GM12878 (cell line): ENCODE measurements around the gene CDX1. TPM values are rescaled to one million over a fixed set of nuclear protein-coding genes. Genes with fewer than 3 reads are reported as not detected.

Source experiments
- ATAC-seq: fragments of 200-7000 bp; cut with Tn5 transposase; 3 replicates; pipeline ENCODE4 v1.9.1; 2020; ENCODE audit warnings: mild to moderate bottlenecking, moderate library complexity
- BruUV-seq: library from RNA; stranded (reverse); fragments of 400-500 nt; replicated peaks from 2 replicates; lab custom pipeline; 2021; lab: Mats Ljungman, UMichigan
- CTCF ChIA-PET: fragments of 300-600 bp; sonication (Branson Sonifier 250); formaldehyde crosslinking; extraction: SDS; loops from one replicate; lab custom pipeline; 2021; ENCODE audit warnings: inconsistent platforms; lab: Yijun Ruan, JAX
- POLR2A ChIA-PET: fragments of 350-600 bp; formaldehyde crosslinking; extraction: SDS; loops from one replicate; lab custom pipeline; 2021; ENCODE audit warnings: inconsistent platforms; lab: Charles Lee
- RAD21 ChIA-PET: fragments of 300-600 bp; sonication (Branson Sonifier 250); formaldehyde crosslinking; loops from one replicate; lab custom pipeline; 2023; ENCODE audit warnings: antibody characterized with exemption; ENCODE audit not compliant: unreplicated experiment; lab: Charles Lee
- SMC1A ChIA-PET: fragments of 300-600 bp; sonication (Branson Sonifier 250); formaldehyde crosslinking; loops from one replicate; lab custom pipeline; 2023; ENCODE audit not compliant: unreplicated experiment, uncharacterized antibody; lab: Charles Lee
- DNase-seq: peaks from one replicate; pipeline ENCODE4 v3.0.0-alpha.2; 2011; ENCODE audit warnings: low read depth, low spot score
- FAIRE-seq: peaks from 3 replicates; lab custom pipeline; 2011; peaks lifted over from hg19 to GRCh38; lab: Jason Lieb, UNC
- H2AFZ ChIP-seq: 2 replicates; pipeline ENCODE4 v1.6.0; 2011; ENCODE audit warnings: low read depth, low read length, control low read depth; ENCODE audit not compliant: control insufficient read depth
- H3K27ac ChIP-seq: 2 replicates; pipeline ENCODE4 v1.5.1; 2011; ENCODE audit warnings: control low read depth; ENCODE audit not compliant: control insufficient read depth, insufficient read depth
- H3K27me3 ChIP-seq, 2 experiments: replicated peaks in 1 of 2; 2 replicates each; pipeline versions ENCODE4 v1.6.0 to v1.6.1; 2011; ENCODE audit warnings: low read length in 1 of 2; ENCODE audit not compliant: control insufficient read depth in 2 of 2, insufficient read depth in 2 of 2
- H3K36me3 ChIP-seq, 2 experiments: 2 replicates each; pipeline ENCODE4 v1.5.1; 2011; ENCODE audit warnings: low read length in 1 of 2; ENCODE audit not compliant: control insufficient read depth in 2 of 2, insufficient read depth in 2 of 2
- H3K4me1 ChIP-seq: 2 replicates; pipeline ENCODE4 v1.6.1; 2011; ENCODE audit warnings: mild to moderate bottlenecking, low read length, moderate library complexity, mixed read lengths; ENCODE audit not compliant: control insufficient read depth, insufficient read depth
- H3K4me2 ChIP-seq: 2 replicates; pipeline ENCODE4 v1.6.0; 2011; ENCODE audit warnings: control low read depth; ENCODE audit not compliant: control insufficient read depth, insufficient read depth
- H3K4me3 ChIP-seq: fragments of 200-600 bp; sonication (generic); 2 replicates; pipeline ENCODE4 v1.5.1; 2016
- H3K79me2 ChIP-seq: 2 replicates; pipeline ENCODE4 v1.6.0; 2011; ENCODE audit warnings: low read length; ENCODE audit not compliant: control insufficient read depth, insufficient read depth
- H3K9ac ChIP-seq: 2 replicates; pipeline ENCODE4 v1.8.0; 2011; ENCODE audit warnings: low read length, control low read depth, mixed read lengths; ENCODE audit not compliant: control insufficient read depth, insufficient read depth
- H3K9me3 ChIP-seq: replicated peaks from 3 replicates; pipeline ENCODE4 v1.5.1; 2011; ENCODE audit warnings: mild to moderate bottlenecking, low read length; ENCODE audit not compliant: control insufficient read depth, insufficient read depth
- H4K20me1 ChIP-seq: 2 replicates; pipeline ENCODE4 v1.6.0; 2011; ENCODE audit not compliant: control insufficient read depth, insufficient read depth
- BCL3 ChIP-seq: IDR thresholded peaks from 2 replicates; pipeline ENCODE4 v1.6.1; 2011; ENCODE audit warnings: borderline replicate concordance, low read depth, mild to moderate bottlenecking, moderate library complexity, low read length; ENCODE audit not compliant: insufficient read depth, poor library complexity, severe bottlenecking
- CREB1 ChIP-seq: IDR thresholded peaks from 2 replicates; pipeline ENCODE4 v1.6.1; 2012; ENCODE audit warnings: low read depth, mild to moderate bottlenecking, inconsistent platforms
- CTCF ChIP-seq, 3 experiments: IDR thresholded peaks in 2 of 3; conservative IDR thresholded peaks in 1 of 3; 2 replicates each; pipeline ENCODE4 v1.5.1; 2011; ENCODE audit warnings: low read depth in 3 of 3, low read length in 3 of 3, mild to moderate bottlenecking in 3 of 3, control low read depth in 2 of 3, moderate library complexity in 2 of 3, inconsistent platforms in 1 of 3, mixed read lengths in 1 of 3; ENCODE audit not compliant: control insufficient read depth in 2 of 3, insufficient read depth in 1 of 3; ENCODE audit errors: extremely low read depth in 1 of 3
- EGR1 ChIP-seq, 2 experiments: IDR thresholded peaks; 1 replicate in 1 of 2; 2 replicates in 1 of 2; pipeline ENCODE4 v1.6.1; 2011 to 2012; ENCODE audit warnings: low read depth in 2 of 2, low read length in 2 of 2, borderline replicate concordance in 1 of 2, mild to moderate bottlenecking in 1 of 2, moderate library complexity in 1 of 2
- HDGF ChIP-seq: fragments of 450-650 bp; IDR thresholded peaks from 2 replicates; pipeline ENCODE4 v1.6.1; 2016; ENCODE audit warnings: antibody characterized with exemption
- LARP7 ChIP-seq: fragments of 450-650 bp; IDR thresholded peaks from 2 replicates; pipeline ENCODE4 v1.6.1; 2017; ENCODE audit warnings: mild to moderate bottlenecking
- MTA2 ChIP-seq: fragments of 450-650 bp; IDR thresholded peaks from 2 replicates; pipeline ENCODE4 v1.6.1; 2016; ENCODE audit warnings: low read depth, mild to moderate bottlenecking, moderate library complexity
- RUNX3 ChIP-seq: IDR thresholded peaks from 2 replicates; pipeline ENCODE4 v1.6.1; 2012; ENCODE audit warnings: low read length, inconsistent platforms
- SIX5 ChIP-seq: IDR thresholded peaks from 2 replicates; pipeline ENCODE4 v1.6.1; 2011; ENCODE audit warnings: mild to moderate bottlenecking, low read depth, low read length, moderate library complexity; ENCODE audit not compliant: severe bottlenecking
- SPI1 ChIP-seq: IDR thresholded peaks from 2 replicates; pipeline ENCODE4 v1.6.1; 2011; ENCODE audit warnings: low read depth, mild to moderate bottlenecking, low read length, moderate library complexity, borderline replicate concordance; ENCODE audit not compliant: insufficient read depth
- SUPT20H ChIP-seq: IDR thresholded peaks from 2 replicates; pipeline ENCODE4 v1.6.1; 2011; ENCODE audit warnings: low read depth, mild to moderate bottlenecking, low read length, moderate library complexity, borderline replicate concordance; ENCODE audit not compliant: control insufficient read depth
- SUZ12 ChIP-seq: fragments of 200-600 bp; sonication (generic); IDR thresholded peaks from one replicate; pipeline ENCODE4 v1.6.1; 2018; ENCODE audit warnings: antibody characterized with exemption, mild to moderate bottlenecking; ENCODE audit not compliant: unreplicated experiment
- YY1 ChIP-seq: IDR thresholded peaks from 2 replicates; pipeline ENCODE4 v1.6.1; 2011; ENCODE audit warnings: low read depth, mild to moderate bottlenecking, low read length
- ZBTB4 ChIP-seq: fragments of 450-650 bp; formaldehyde crosslinking; IDR thresholded peaks from 2 replicates; pipeline ENCODE4 v1.4.0; 2022; ENCODE audit warnings: mild to moderate bottlenecking, moderate library complexity
- WGBS: methylation state at CpG from one replicate; pipeline ENCODE4 v1.1.6; 2016; ENCODE audit warnings: low lambda C conversion rate; ENCODE audit not compliant: insufficient replicate concordance, insufficient coverage; ENCODE audit errors: missing lambda C conversion rate; 5-methylcytosine and 5-hydroxymethylcytosine counted together
- in situ Hi-C: fragments of 300-500 bp; cut with MboI; formaldehyde crosslinking; loops from 9 replicates; pipeline ENCODE4 v1.14.3; 2018; ENCODE audit warnings: mixed read lengths
- intact Hi-C: fragments of 100-400 bp; cut with micrococcal nuclease; formaldehyde crosslinking; loops from one replicate; pipeline ENCODE4 v1.14.2; 2022; ENCODE audit not compliant: unreplicated experiment
- polyA plus RNA-seq, 11 experiments: library from polyadenylated mRNA; depleted of rRNA in 4 of 11; unstranded in 6 of 11; stranded (reverse) in 5 of 11; fragments of >200 nt; fragmentation: Nextera tagmentation in 4 of 11; fragmentation: Illumina TruSeq in 1 of 11; extraction: Ambion mirVana in 4 of 11; extraction: Trizol in 1 of 11; gene quantifications; 1 replicate in 1 of 11; 2 replicates in 10 of 11; pipeline versions ENCODE4 v1.2.1 to v1.2.3, GENCODE V29; 2011 to 2016; ENCODE audit warnings: inconsistent platforms in 2 of 11, missing spikeins in 2 of 11, low read depth in 1 of 11
- total RNA-seq, 4 experiments: library from RNA; depleted of rRNA in 3 of 4; stranded (reverse); fragments of >200 nt in 3 of 4; fragmentation: Illumina TruSeq in 1 of 4; extraction: Trizol in 1 of 4; gene quantifications; 2 replicates each; pipeline versions ENCODE4 v1.2.1 to v1.2.3, GENCODE V29; 2013 to 2021

Gene CDX1
- total and polyA plus RNA-seq, 10 of the 15 experiments (the other 5 are each of a cell fraction or from before 2014, with no cell fraction given), result not detected

GRCh38 chr5:150209099-150209635 lies 42.6 kb downstream of the CDX1 start:
- FAIRE-seq (no peak), DNase-seq (no peak), ATAC-seq (peak; percentile 74)
- H2AFZ ChIP-seq, result no peak overlapping the region
- H3K4me3 ChIP-seq, result no peak overlapping the region
- ChIA-PET SMC1A (no interaction called here), RAD21 (no interaction called here), CTCF (interaction anchor here (3.1 to 3.2 kb wide), 2 partner anchors 9 to 47 kb away, joined by 11 to 12 read pairs; no protein-coding TSS in a partner anchor), POLR2A (no interaction called here)
- intact Hi-C loops (no loop called here), in situ Hi-C loops (no loop called here)
- no peaks in the 10 kb centered on the region for H3K4me1 ChIP-seq
- H3K27me3 ChIP-seq, result peaks cover 0 to 3% of the 10 kb centered on the region in 2 experiments; a peak in 2 of 4 replicates
- H3K9me3 ChIP-seq, result no peaks in the 10 kb centered on the region
- H3K9ac ChIP-seq, result no peak overlapping the region
- H3K79me2 ChIP-seq, result no peaks in the 10 kb centered on the region
- no peaks in the 10 kb centered on the region for H4K20me1 ChIP-seq
- H3K4me2 ChIP-seq, result 0 out of 2 replicates have a peak overlapping the region, but pooled peaks have one; percentile 9
- H3K36me3 ChIP-seq, result no peaks in the 10 kb centered on the region
- H3K27ac ChIP-seq, result no peak overlapping the region
- BruUV-seq, result no TSS peak
- WGBS, result 13% methylated on average over 21 of the region's 21 CpGs
- TF ChIP-seq MTA2 (peak; percentile 35; the same call in 1 of the 2 replicates), LARP7 (no peak), HDGF (no peak), ZBTB4 (CRISPR knock-in tag) (no peak), SUZ12 (no peak), YY1 (no peak), BCL3 (no peak), RUNX3 (peak; percentile 39; the same call in 1 of the 2 replicates), SPI1 (peak; percentile 38; the same call in 1 of the 2 replicates), CTCF (IDR thresholded peaks at IDR 0.05 in 2 of 3, conservative IDR thresholded peaks at IDR 0.05 in 1 of 3; ENCODE audit: control insufficient read depth in 2 of 3, extremely low read depth in 1 of 3, insufficient read depth in 1 of 3, low read depth in 3 of 3, low read length in 3 of 3) (peak in 1 of 3 experiments; percentile 19; a peak in 2 of 6 replicates), SIX5 (no peak), EGR1 (IDR thresholded peaks at IDR 0.05; ENCODE audit: borderline replicate concordance in 1 of 2, low read depth in 2 of 2, low read length in 2 of 2) (no peak), SUPT20H (no peak), CREB1 (no peak)
